Vagina (tissue), 2 donors: ENCODE data around the gene CXCR6. TPM values are rescaled to one million over a fixed set of nuclear protein-coding genes. Genes with fewer than 3 reads are reported as not detected.

ENCODE experiments used
- DNase-seq, 2 donors: peaks; one replicate each; pipeline ENCODE4 v3.0.0-alpha.2; 2017; ENCODE audit errors: extremely low spot score in 2 of 2
- H3K27ac ChIP-seq: fragments of 200-600 bp; sonication (generic); one replicate; pipeline ENCODE4 v1.5.1; 2019
- H3K27me3 ChIP-seq: fragments of 200-600 bp; sonication (generic); one replicate; pipeline ENCODE4 v1.5.1; 2019
- H3K36me3 ChIP-seq, 2 donors: fragments of 200-600 bp; sonication (generic); one replicate each; pipeline ENCODE4 v1.5.1; 2017 to 2019
- H3K4me1 ChIP-seq: fragments of 200-600 bp; sonication (generic); one replicate; pipeline ENCODE4 v1.5.1; 2019
- H3K4me3 ChIP-seq, 2 donors: fragments of 200-600 bp; sonication (generic); 1 replicate in 1 of 2; 2 replicates in 1 of 2; pipeline ENCODE4 v1.5.1; 2016 to 2019
- H3K9me3 ChIP-seq: fragments of 200-600 bp; sonication (generic); one replicate; pipeline ENCODE4 v1.5.1; 2019
- POLR2A ChIP-seq, 2 donors: fragments of 450-650 bp; IDR thresholded peaks; one replicate each; pipeline ENCODE4 v1.6.1; 2017; ENCODE audit warnings: antibody characterized with exemption in 2 of 2, mild to moderate bottlenecking in 2 of 2, moderate library complexity in 2 of 2
- POLR2AphosphoS5 ChIP-seq, 2 donors: sonication (generic); formaldehyde crosslinking; IDR thresholded peaks; one replicate each; pipeline ENCODE4 v1.9.0; 2017; ENCODE audit warnings: antibody characterized with exemption in 2 of 2, mild to moderate bottlenecking in 2 of 2, low read depth in 1 of 2; ENCODE audit not compliant: insufficient read depth in 1 of 2
- intact Hi-C: fragments of 100-400 bp; cut with DNase I; formaldehyde crosslinking; loops from one replicate; pipeline ENCODE4 v1.15.1; 2023
- total RNA-seq: library from RNA; depleted of rRNA; stranded (reverse); fragments of >200 nt; gene quantifications from one replicate; pipeline ENCODE4 v1.2.3, GENCODE V29; 2016
- TF ChIP-seq, protein P1 (sequence below), 3 experiments: fragments of 450-650 bp in 2 of 3; fragments of 200-600 bp in 1 of 3; sonication (generic) in 1 of 3; IDR thresholded peaks; one replicate each; pipeline ENCODE4 v1.5.1; 2017 to 2019; ENCODE audit warnings: antibody characterized with exemption in 3 of 3, mild to moderate bottlenecking in 2 of 3, moderate library complexity in 2 of 3

Gene CXCR6
- total RNA-seq, 1 donor from 2014 or later = 9.6 TPM

DNA sequence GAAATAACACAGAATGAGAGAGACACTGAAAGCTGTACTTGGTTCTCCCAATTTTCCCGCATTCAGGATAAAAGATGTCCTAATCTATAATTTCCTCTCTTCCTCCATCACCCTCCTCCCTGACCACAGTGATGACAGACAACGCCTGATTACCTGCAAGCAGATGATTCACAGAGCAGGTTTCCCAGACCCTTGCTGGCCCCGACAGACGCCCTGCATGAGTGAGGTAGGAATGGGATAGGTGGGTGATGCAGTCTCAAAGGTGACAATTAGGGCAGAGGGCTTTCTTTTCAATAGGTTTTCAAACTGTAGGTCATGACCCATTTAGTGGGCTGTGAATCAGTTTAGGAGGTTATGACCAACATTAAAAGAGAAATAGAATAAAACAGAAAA lies 5.2 kb upstream of the CXCR6 start:
- no peak overlapping the region for H3K4me3 ChIP-seq

DNA sequence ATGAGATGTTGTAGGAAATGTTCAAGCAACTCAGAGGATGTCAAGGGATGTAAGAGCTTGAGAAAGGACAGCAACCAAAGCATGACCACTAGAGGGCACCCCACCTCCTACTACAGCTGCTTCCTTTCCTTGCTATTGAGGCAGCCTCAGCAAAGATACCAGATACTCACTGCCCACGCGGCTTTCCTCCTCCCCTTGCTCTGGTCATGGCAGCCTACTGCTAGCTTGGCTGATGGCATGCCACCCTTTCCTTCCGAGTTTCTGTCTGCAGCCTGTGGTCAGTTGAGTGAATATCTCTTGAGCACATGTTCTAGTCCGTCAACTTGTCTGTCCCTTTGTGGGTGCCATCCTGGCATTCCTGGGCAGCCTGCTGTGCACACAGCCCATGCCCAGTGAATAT lies 4.4 kb upstream of the CXCR6 start:
- H3K4me1 ChIP-seq = peaks cover 12% of the 10 kb centered on the region
- intact Hi-C loops = loop anchor here (5.0 kb wide), 1 partner anchor 138 kb away; no protein-coding TSS in a partner anchor
- peak overlapping the region; percentile 48 for H3K27ac ChIP-seq
- H3K36me3 ChIP-seq = peaks cover 0 to 34% of the 10 kb centered on the region in 2 donors
- no peaks in the 10 kb centered on the region for H3K27me3 ChIP-seq
- no peak for DNase-seq
- TF ChIP-seq POLR2AphosphoS5 (IDR thresholded peaks at IDR 0.05; ENCODE audit: insufficient read depth in 1 of 2, low read depth in 1 of 2) = no peak
- TF ChIP-seq, protein P1, sequence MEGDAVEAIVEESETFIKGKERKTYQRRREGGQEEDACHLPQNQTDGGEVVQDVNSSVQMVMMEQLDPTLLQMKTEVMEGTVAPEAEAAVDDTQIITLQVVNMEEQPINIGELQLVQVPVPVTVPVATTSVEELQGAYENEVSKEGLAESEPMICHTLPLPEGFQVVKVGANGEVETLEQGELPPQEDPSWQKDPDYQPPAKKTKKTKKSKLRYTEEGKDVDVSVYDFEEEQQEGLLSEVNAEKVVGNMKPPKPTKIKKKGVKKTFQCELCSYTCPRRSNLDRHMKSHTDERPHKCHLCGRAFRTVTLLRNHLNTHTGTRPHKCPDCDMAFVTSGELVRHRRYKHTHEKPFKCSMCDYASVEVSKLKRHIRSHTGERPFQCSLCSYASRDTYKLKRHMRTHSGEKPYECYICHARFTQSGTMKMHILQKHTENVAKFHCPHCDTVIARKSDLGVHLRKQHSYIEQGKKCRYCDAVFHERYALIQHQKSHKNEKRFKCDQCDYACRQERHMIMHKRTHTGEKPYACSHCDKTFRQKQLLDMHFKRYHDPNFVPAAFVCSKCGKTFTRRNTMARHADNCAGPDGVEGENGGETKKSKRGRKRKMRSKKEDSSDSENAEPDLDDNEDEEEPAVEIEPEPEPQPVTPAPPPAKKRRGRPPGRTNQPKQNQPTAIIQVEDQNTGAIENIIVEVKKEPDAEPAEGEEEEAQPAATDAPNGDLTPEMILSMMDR (IDR thresholded peaks at IDR 0.05) = peak; percentile 76 to 89 (median 89)
- no peak overlapping the region for H3K4me3 ChIP-seq
- H3K9me3 ChIP-seq = no peaks in the 10 kb centered on the region

More for the DNA sequence above, 5.2 kb upstream of the CXCR6 start:
- H3K4me1 ChIP-seq = peaks cover 12% of the 10 kb centered on the region
- TF ChIP-seq POLR2AphosphoS5 (IDR thresholded peaks at IDR 0.05; ENCODE audit: insufficient read depth in 1 of 2, low read depth in 1 of 2) = no peak
- TF ChIP-seq, protein P1 (IDR thresholded peaks at IDR 0.05) = no peak
- TF ChIP-seq POLR2A (IDR thresholded peaks at IDR 0.05) = no peak
- DNase-seq = no peak
- intact Hi-C loops = loop anchor here (5.0 kb wide), 1 partner anchor 139 kb away; no protein-coding TSS in a partner anchor
- no peak overlapping the region for H3K27ac ChIP-seq
- no peaks in the 10 kb centered on the region for H3K27me3 ChIP-seq
- peaks cover 0 to 34% of the 10 kb centered on the region in 2 donors for H3K36me3 ChIP-seq
- no peaks in the 10 kb centered on the region for H3K9me3 ChIP-seq

DNA sequence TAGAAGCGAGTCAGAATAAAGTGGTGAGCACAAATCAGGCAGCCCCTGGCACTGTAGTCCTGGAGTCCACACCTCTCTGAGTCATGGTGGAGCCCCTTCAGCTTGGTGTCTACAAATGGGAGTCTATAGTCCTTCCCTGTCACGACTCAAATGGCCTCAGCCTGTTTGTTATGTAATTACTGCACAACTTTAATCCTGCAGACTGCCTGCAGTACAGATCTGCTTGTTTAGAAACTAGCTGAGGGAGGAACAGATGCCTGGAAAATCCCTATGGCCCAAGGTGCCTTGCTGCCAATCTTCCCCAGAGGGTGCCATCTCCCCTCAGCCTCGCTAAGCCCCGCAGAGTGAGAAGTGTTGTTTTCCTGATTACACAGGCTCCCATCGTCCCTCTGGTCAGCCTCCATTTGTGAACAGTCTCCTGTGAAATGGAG lies 3.9 kb upstream of the CXCR6 start:
- TF ChIP-seq POLR2AphosphoS5 (IDR thresholded peaks at IDR 0.05; ENCODE audit: insufficient read depth in 1 of 2, low read depth in 1 of 2) (no peak), POLR2A (IDR thresholded peaks at IDR 0.05) (no peak)
- TF ChIP-seq, protein P1 (IDR thresholded peaks at IDR 0.05) = no peak
- no peak for DNase-seq
- no peaks in the 10 kb centered on the region for H3K9me3 ChIP-seq
- peak overlapping the region; percentile 48 for H3K27ac ChIP-seq
- intact Hi-C loops = loop anchor here (5.0 kb wide), 1 partner anchor 138 kb away; no protein-coding TSS in a partner anchor
- peaks cover 12% of the 10 kb centered on the region for H3K4me1 ChIP-seq
- H3K27me3 ChIP-seq = no peaks in the 10 kb centered on the region
- H3K36me3 ChIP-seq = peaks cover 0 to 30% of the 10 kb centered on the region in 2 donors
- no peak overlapping the region for H3K4me3 ChIP-seq

DNA sequence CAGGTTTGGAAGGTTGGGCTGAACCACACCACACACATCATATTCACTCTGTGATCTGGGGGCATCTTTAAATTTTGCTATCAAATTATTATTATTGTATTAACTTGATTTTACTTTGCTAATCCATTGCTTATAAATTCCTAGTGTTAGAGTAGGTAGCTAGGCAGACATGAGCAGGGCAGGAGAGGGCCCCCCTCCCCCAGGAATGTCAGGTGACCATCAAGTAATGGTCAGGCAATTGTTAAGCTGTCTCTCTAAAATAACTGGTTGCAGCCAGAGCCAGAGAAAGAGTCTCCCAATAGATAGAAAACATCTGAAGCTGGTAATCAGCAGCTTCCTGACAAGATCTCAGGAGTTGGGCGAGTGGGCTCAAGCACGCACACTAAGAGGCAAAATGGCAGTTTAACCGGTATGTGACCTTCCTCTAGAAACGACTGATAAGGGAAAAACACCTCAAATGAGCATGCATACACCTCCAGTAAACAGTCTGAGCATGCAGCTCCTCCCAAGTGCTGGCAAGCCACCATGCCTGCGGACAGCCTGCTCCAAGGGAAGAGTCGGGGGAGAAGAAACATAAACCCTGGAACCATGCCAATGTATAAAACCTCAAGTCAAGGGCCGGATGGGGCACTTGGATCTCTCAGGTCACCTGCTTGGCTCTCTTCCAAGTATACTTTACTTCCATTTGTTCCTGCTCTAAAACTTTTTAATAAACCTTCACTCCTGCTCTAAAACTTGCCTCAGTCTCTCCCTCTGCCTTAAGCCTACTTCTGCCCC lies 3.1 kb upstream of the CXCR6 start:
- no peak for DNase-seq
- intact Hi-C loops = no loop called here
- Histone ChIP-seq H3K9me3 (no peaks in the 10 kb centered on the region), H3K27ac (peak overlapping the region; percentile 48), H3K27me3 (no peaks in the 10 kb centered on the region), H3K4me3 (no peak overlapping the region), H3K36me3 (peaks cover 0 to 21% of the 10 kb centered on the region in 2 donors), H3K4me1 (peaks cover 12% of the 10 kb centered on the region)
- TF ChIP-seq POLR2A (IDR thresholded peaks at IDR 0.05) (no peak), POLR2AphosphoS5 (IDR thresholded peaks at IDR 0.05; ENCODE audit: insufficient read depth in 1 of 2, low read depth in 1 of 2) (no peak)
- TF ChIP-seq, protein P1 (IDR thresholded peaks at IDR 0.05) = no peak
